Naive B cell (primary cell): ENCODE results near the gene ALDH1B1. TPM values are rescaled to one million over a fixed set of nuclear protein-coding genes. Genes with fewer than 3 reads are reported as not detected.

Experiments used
- ATAC-seq, 2 donors: fragments of 150-1000 bp; cut with Tn5 transposase; 2 replicates each; pipeline ENCODE4 v1.10.0; 2021; ENCODE audit warnings: low read depth in 2 of 2, mild to moderate bottlenecking in 2 of 2, moderate library complexity in 2 of 2
- DNase-seq: peaks from one replicate; pipeline ENCODE4 v3.0.0; 2022
- H3K27ac Mint-ChIP-seq, 6 donors: one replicate each; pipeline ENCODE4 v1.8.0; 2020 to 2022; ENCODE audit warnings: mild to moderate bottlenecking in 6 of 6, mixed read lengths in 6 of 6, moderate library complexity in 5 of 6, inconsistent platforms in 2 of 6
- H3K27me3 Mint-ChIP-seq, 3 donors: one replicate each; pipeline ENCODE4 v1.8.0; 2021 to 2022; ENCODE audit warnings: mixed read lengths in 3 of 3, mild to moderate bottlenecking in 1 of 3
- H3K36me3 Mint-ChIP-seq, 2 donors: one replicate each; pipeline ENCODE4 v1.8.0; 2020 to 2022; ENCODE audit warnings: mixed read lengths in 2 of 2, inconsistent platforms in 1 of 2, mild to moderate bottlenecking in 1 of 2
- H3K4me1 Mint-ChIP-seq, 3 donors: one replicate each; pipeline ENCODE4 v1.8.0; 2020 to 2022; ENCODE audit warnings: mixed read lengths in 3 of 3, inconsistent platforms in 1 of 3, mild to moderate bottlenecking in 1 of 3, moderate library complexity in 1 of 3
- H3K4me3 Mint-ChIP-seq, 8 donors: one replicate each; pipeline ENCODE4 v1.8.0; 2020 to 2022; ENCODE audit warnings: mild to moderate bottlenecking in 8 of 8, mixed read lengths in 8 of 8, moderate library complexity in 8 of 8, inconsistent platforms in 2 of 8
- H3K9me3 Mint-ChIP-seq, 7 donors: one replicate each; pipeline ENCODE4 v1.8.0; 2020 to 2022; ENCODE audit warnings: mixed read lengths in 7 of 7, mild to moderate bottlenecking in 5 of 7, inconsistent platforms in 2 of 7, moderate library complexity in 1 of 7
- polyA plus RNA-seq, 6 donors: library from polyadenylated mRNA; unstranded; fragments of 300-500 nt; fragmentation: Illumina TruSeq; gene quantifications; one replicate each; pipeline ENCODE4 v1.2.3, GENCODE V29; 2021; ENCODE audit warnings: low read depth in 6 of 6

The ALDH1B1 gene
- polyA plus RNA-seq, 6 donors from 2014 or later: 2.7 to 8.2 (median 7.4) TPM; not detected in 1

DNA sequence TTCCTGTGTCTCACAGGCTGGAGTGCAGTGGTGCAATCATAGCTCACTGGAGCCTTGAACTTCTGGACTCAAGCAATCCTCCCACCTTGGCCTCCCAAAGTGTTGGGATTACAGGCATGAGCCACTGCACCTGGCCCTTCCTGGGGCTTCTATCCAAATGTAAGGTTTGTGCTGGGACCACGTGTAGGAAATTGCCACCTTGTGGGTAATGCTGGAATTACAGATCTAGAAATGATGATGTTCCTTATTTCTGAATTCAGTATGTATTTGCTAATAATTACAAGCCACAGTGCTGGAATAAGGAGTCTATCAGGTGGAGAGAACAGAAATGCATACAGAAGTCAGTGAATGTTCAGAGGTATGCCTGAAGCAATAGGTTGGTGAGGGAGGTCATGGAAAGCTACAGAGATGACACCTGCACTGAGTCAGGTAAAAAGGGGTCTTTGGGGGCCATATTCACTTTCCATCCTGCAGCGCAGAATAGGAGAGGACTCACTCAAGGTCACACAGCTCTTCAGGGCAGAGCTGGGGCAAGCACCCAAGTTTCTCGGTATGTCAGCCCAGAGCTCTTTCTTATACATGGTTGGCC is 40.5 kb downstream of the ALDH1B1 start:
- no peak overlapping the region for H3K4me3 Mint-ChIP-seq
- DNase-seq: peak; percentile 11
- ATAC-seq: no peak

DNA sequence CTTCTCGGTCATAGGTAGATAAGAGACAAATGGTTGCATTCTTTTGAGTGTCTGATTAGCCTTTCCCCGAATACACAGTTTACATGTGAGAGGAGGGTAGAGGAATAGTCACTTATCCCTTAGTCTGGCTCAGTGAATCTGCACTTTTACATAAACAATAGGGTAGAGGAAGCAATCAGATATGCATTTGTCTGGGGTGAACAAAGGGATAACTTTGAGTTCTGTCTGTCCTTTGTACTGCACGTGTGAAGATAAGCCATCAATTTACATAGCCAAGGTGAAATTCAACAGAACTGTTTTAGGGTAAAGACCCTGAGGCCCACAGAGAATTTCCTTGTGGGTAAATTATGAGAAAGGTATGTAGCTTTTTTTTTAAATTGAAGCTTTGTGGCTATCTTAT is 41.9 kb downstream of the ALDH1B1 start:
- Mint-ChIP-seq H3K27me3 (peaks cover 7 to 17% (median 14%) of the 10 kb centered on the region in 3 donors), H3K9me3 (no peaks in the 10 kb centered on the region), H3K36me3 (no peaks in the 10 kb centered on the region), H3K4me1 (no peaks in the 10 kb centered on the region), H3K4me3 (no peak overlapping the region), H3K27ac (no peak overlapping the region)
- no peak for ATAC-seq
- DNase-seq: no peak

More for the DNA sequence above, 40.5 kb downstream of the ALDH1B1 start:
- H3K36me3 Mint-ChIP-seq: no peaks in the 10 kb centered on the region
- peaks cover 3 to 14% (median 6%) of the 10 kb centered on the region in 3 donors for H3K27me3 Mint-ChIP-seq
- H3K27ac Mint-ChIP-seq: no peak overlapping the region
- no peaks in the 10 kb centered on the region for H3K4me1 Mint-ChIP-seq
- no peaks in the 10 kb centered on the region for H3K9me3 Mint-ChIP-seq

DNA sequence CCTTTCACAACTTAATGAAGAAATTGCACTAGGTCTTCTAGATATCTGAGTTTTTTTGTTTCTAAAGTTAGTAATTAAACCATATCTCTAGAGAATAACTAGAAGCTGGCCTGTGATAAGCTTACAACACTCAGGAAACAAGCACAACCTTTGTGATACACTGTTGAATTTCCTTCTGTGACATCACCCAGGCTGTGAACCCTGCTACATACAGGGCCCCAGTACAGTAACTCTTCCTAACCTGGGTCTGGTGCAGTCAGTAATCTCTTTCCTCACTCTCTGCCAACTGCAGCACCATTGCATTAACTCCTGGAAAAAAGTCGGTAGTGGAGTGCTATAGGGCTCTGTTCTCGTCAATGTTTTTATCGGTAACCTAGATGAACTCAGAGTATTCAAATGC is 42.4 kb downstream of the ALDH1B1 start:
- Mint-ChIP-seq H3K4me3 (no peak overlapping the region), H3K27ac (peak overlapping the region in 1 of 6 donors; percentile 6), H3K9me3 (no peaks in the 10 kb centered on the region), H3K36me3 (no peaks in the 10 kb centered on the region), H3K4me1 (no peaks in the 10 kb centered on the region), H3K27me3 (peaks cover 9 to 22% (median 18%) of the 10 kb centered on the region in 3 donors)
- DNase-seq (no peak), ATAC-seq (no peak)

DNA sequence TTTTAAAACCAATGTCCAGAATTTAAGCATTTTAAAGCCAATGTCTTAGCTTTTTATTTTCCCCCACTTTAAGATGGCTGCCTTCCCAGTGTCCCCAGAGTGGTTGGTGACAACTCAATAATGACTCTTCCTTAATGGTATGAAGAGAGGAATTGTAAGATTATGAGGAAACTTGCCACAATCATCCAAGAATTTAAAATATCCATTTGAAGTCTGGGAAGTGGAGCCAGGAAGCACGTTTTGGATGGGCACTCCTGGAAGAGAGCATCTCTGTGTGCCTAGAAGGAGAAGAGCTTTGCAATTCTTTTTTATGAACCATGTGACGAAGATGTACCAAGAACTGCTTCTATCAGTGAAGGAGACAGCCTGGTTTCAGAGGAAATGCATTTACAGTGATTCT is 43.0 kb downstream of the ALDH1B1 start:
- DNase-seq: no peak
- no peak overlapping the region for H3K27ac Mint-ChIP-seq
- peaks cover 16 to 23% (median 22%) of the 10 kb centered on the region in 3 donors for H3K27me3 Mint-ChIP-seq

DNA sequence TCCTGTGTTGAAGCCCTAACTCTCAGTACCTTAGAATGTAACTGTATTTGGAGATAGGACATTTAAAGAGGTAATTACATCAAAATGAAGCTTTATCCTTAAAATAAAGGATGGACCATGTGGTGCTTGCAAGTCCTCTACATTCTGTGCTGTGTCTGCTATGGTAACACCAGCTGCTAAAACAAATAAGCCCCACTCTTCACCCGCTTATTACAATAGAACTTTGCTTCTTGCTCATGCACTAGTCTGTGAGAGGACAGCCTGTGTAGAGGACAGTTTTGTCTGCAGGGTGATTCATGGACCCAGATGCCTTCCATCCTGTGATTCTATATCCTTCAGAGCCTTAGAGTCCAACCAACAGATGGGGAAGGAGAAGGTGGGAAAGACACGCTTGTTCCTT is 44.2 kb downstream of the ALDH1B1 start:
- Mint-ChIP-seq H3K27me3 (peaks cover 16 to 27% (median 22%) of the 10 kb centered on the region in 3 donors), H3K4me1 (no peaks in the 10 kb centered on the region), H3K36me3 (no peaks in the 10 kb centered on the region), H3K4me3 (no peak overlapping the region), H3K9me3 (no peaks in the 10 kb centered on the region), H3K27ac (no peak overlapping the region)
- DNase-seq: no peak
- ATAC-seq: no peak

More for the DNA sequence above, 43.0 kb downstream of the ALDH1B1 start:
- Mint-ChIP-seq H3K4me3 (no peak overlapping the region), H3K36me3 (no peaks in the 10 kb centered on the region), H3K9me3 (no peaks in the 10 kb centered on the region), H3K4me1 (no peaks in the 10 kb centered on the region)
- no peak for ATAC-seq

DNA sequence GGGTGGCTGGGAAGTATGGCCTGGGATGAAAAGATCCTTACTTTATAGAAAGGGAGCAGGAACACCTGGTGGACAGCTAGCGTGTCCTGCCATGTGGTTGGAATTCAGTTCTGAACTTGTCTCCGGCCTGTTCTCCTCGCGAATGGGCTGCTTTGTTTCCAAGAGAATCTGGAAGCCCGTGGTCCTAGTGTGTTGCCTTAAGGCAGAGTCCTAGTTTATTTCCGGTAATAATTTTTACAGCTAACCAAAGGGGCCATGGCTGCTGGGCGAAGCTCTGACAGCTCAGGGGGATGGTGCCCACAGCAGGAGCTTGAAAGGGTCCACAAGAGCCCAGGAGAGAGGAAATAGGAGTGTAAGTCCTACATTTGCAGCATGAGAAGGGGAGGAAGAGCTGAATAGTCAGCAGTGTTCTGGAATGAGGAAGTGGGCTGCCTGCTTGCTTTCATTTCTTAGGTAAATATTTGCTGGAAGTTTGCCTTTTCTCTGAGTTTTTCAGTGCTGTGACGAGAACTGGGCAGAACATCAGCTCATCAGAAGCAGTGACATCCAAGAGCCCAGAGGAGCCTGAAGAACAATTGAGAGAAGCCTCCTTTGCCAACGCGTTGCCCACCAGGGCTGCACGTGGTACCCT is 44.8 kb downstream of the ALDH1B1 start:
- no peaks in the 10 kb centered on the region for H3K9me3 Mint-ChIP-seq
- H3K4me1 Mint-ChIP-seq: no peaks in the 10 kb centered on the region
- no peaks in the 10 kb centered on the region for H3K36me3 Mint-ChIP-seq
- no peak for DNase-seq
- H3K27me3 Mint-ChIP-seq: peaks cover 20 to 32% (median 27%) of the 10 kb centered on the region in 3 donors
- H3K4me3 Mint-ChIP-seq: no peak overlapping the region
- H3K27ac Mint-ChIP-seq: no peak overlapping the region
- ATAC-seq: no peak

DNA sequence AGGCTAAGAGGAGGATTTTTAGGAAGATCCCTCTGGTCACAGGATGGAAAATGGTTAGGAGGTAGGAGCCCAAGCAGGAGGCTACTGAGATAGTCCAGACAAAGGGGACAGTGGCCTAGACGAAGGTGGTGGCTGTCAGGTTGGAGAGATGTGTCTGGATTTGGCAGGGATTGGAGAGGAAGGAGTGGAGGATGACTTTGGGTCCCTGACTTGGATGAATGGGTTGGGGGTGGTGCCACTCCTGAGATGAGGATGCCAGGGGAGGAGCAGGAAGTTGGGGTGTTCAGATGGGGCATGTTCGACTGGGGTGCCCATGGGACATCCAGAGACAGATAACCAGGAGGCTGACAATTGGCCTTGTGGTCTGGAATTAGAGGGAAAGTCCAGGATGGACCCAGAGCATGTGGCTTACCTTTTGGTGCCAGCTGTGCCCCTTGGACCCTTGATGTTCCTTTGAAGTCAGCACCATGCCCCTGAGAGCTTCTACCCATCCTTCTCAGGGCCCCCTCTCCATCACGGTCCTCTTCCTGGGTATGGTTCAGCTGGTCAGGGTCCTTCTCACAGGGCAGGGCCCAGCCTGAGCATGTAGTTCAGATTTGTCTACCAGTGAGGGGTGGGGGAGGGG is 46.9 kb downstream of the ALDH1B1 start:
- no peak for DNase-seq

DNA sequence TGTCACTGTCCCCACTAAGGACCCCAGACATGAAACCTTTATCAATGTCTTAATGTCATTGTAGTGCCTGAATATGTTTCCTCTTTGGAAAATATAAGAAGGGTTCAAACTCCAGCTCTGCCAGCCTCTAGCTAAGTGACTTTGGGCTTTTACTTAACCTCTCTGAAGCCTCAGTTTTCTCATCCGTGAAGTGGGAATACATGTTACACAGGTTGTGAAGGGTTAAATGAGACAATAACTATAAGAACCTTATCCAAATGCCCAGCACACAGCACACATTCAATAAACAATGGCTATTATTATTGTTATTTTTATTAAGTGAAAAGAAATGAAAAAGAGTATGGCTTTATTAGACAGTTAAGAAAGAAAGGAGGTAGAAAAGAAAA is 47.4 kb downstream of the ALDH1B1 start:
- DNase-seq (no peak), ATAC-seq (no peak)
- Mint-ChIP-seq H3K4me1 (peaks cover 0 to 1% (median under 1%) of the 10 kb centered on the region in 3 donors), H3K4me3 (no peak overlapping the region), H3K27ac (no peak overlapping the region), H3K27me3 (peaks cover 25 to 38% (median 35%) of the 10 kb centered on the region in 3 donors), H3K36me3 (no peaks in the 10 kb centered on the region), H3K9me3 (no peaks in the 10 kb centered on the region)

More for the DNA sequence above, 46.9 kb downstream of the ALDH1B1 start:
- no peak for ATAC-seq
- Mint-ChIP-seq H3K9me3 (no peaks in the 10 kb centered on the region), H3K4me1 (no peaks in the 10 kb centered on the region), H3K27ac (peak overlapping the region in 1 of 6 donors; percentile 64), H3K4me3 (no peak overlapping the region), H3K27me3 (peaks cover 22 to 38% (median 35%) of the 10 kb centered on the region in 3 donors), H3K36me3 (no peaks in the 10 kb centered on the region)

DNA sequence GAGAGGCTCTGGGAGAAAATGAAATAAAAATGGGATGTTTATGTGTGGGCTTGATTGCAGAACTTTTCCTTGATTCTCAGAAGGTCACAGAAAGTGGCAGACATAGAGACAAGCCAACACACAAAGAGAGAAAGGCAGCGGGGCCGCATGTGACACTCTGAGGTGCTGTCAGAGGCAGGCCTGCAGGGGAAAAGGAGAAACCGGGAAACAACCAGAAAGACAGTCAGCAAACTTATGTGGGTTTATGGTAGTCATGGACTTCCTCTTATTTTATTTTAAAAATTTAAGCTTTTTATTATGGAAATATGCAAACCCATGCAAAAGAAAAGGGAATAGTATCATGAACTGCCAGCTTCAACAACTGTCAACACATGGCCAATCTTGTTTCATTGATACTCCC is 48.0 kb downstream of the ALDH1B1 start:
- no peak overlapping the region for H3K4me3 Mint-ChIP-seq
- DNase-seq (no peak), ATAC-seq (no peak)
- H3K9me3 Mint-ChIP-seq: no peaks in the 10 kb centered on the region
- peaks cover 2 to 7% (median 6%) of the 10 kb centered on the region in 3 donors for H3K4me1 Mint-ChIP-seq
- H3K27me3 Mint-ChIP-seq: peaks cover 27 to 38% (median 38%) of the 10 kb centered on the region in 3 donors
- H3K27ac Mint-ChIP-seq: no peak overlapping the region
- no peaks in the 10 kb centered on the region for H3K36me3 Mint-ChIP-seq

DNA sequence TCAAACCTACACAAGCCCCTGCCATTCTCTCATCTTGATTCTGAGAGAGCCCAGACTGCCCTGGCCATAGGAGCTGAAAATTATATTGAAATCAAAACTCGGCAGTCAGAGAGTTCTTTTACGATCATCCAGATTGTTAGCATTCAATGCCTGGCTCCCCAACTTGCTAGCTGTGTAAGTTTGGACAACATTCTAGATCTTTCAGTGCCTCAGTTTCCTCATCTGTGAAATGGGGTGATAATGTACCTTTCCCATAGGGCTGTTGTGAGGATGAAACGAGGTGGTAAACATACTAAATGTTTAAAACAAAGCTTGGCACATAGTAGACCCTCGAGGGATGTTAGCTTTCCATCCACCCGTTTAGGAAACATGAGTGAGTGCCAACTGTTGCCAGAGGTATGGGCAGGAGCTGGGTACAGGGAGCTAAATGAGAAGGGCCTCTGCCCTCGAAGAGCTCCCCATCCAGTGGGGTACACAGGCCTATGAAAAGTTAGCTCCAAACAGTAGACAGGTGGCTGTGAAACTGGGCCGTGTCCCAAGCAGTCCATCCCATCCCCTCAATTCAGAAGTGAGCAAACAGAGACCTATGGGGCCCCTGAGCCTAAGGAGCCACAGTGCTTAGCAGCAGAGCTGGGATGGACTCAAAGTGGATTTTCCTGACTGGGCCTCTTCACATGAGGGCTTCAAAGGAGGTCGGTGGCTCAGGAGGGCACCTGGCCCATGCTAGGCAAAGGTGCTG is 49.0 kb downstream of the ALDH1B1 start:
- peaks cover 3 to 9% (median 9%) of the 10 kb centered on the region in 3 donors for H3K4me1 Mint-ChIP-seq
- peaks cover 0 to 5% (median 4%) of the 10 kb centered on the region in 7 donors for H3K9me3 Mint-ChIP-seq
- DNase-seq: no peak
- ATAC-seq: no peak
- no peak overlapping the region for H3K4me3 Mint-ChIP-seq
- H3K36me3 Mint-ChIP-seq: no peaks in the 10 kb centered on the region
- H3K27ac Mint-ChIP-seq: no peak overlapping the region
- peaks cover 34 to 48% (median 45%) of the 10 kb centered on the region in 3 donors for H3K27me3 Mint-ChIP-seq

DNA sequence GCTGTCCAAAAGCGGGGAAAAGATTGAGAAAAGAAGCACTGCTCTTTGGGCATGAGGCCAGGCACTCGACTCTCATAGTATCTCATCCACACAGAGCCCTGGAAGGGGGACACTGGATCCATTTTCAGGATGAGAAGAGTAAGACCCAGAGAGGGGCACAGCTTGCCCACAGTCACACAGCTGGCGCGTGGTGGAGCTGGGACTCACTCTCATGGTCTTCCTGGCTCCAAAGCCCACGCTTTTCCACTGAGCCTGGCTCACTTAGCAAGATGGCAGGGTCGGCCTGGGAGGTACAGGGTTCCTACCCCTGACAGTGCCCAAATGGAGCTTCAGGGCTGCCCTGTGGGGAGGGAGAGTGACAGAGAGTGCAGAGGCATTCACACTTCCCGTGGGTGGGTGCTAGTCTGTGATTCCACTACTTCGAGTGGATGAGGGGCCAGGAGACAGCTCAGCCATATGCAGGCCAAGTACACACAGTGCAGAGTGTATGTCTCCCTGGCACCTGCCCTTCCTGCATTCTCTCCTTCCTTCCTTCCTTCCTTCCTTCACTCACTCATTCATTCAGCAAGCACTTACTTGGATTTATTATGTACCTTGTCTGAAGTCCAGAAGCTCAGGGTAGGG is 50.1 kb downstream of the ALDH1B1 start:
- Mint-ChIP-seq H3K27ac (no peak overlapping the region), H3K4me3 (no peak overlapping the region), H3K27me3 (peaks cover 30 to 58% (median 51%) of the 10 kb centered on the region in 3 donors), H3K36me3 (no peaks in the 10 kb centered on the region), H3K9me3 (peaks cover 2 to 9% (median 5%) of the 10 kb centered on the region in 7 donors), H3K4me1 (peaks cover 3 to 9% (median 9%) of the 10 kb centered on the region in 3 donors)
- DNase-seq (no peak), ATAC-seq (no peak)

DNA sequence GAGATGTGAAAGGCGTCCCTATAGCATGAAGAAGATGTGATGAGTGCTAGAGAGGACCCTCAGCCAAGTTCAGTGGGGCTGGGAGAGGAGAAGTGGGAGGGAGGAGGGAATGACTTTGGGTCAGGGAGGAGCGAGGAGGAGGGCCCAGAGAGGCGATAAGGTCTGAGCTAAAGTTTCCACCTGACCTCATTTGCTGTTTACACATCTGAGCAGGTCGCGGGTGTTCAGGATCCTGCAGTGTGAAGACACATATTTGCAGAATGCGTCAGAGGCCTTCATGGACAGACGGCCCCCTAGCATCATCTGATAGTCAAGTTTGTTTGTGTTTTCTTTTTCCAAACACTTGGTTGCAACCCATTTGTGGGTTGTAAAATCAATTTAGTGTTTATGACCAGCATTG is 50.7 kb downstream of the ALDH1B1 start:
- no peak for ATAC-seq
- Mint-ChIP-seq H3K36me3 (no peaks in the 10 kb centered on the region), H3K27me3 (peaks cover 30 to 64% (median 55%) of the 10 kb centered on the region in 3 donors), H3K4me3 (no peak overlapping the region), H3K27ac (no peak overlapping the region), H3K9me3 (peaks cover 2 to 9% (median 7%) of the 10 kb centered on the region in 7 donors), H3K4me1 (peaks cover 3 to 9% (median 9%) of the 10 kb centered on the region in 3 donors)
- no peak for DNase-seq

DNA sequence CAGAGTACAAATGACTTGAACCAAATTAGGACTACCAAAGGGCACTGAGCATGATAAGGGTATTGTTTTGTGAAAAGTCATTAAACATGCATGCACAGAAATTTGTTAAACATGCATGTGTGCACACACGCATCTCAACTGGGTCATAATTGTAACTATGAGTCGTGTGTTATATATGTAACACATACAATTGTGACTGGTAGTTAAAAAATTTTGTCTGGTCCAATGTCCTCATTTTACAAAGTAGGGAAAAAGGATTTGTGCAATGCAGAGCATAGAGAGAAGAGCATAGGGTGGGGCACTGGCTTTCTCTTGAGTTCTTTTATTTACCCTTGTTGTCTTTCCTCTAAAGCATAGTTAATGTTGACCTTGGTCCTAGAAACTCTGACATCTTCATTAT is 51.1 kb downstream of the ALDH1B1 start:
- Mint-ChIP-seq H3K9me3 (peaks cover 2 to 9% (median 7%) of the 10 kb centered on the region in 7 donors), H3K36me3 (no peaks in the 10 kb centered on the region), H3K4me3 (no peak overlapping the region), H3K4me1 (peaks cover 3 to 9% (median 9%) of the 10 kb centered on the region in 3 donors), H3K27me3 (peaks cover 30 to 68% (median 55%) of the 10 kb centered on the region in 3 donors), H3K27ac (no peak overlapping the region)
- DNase-seq (no peak), ATAC-seq (no peak)
